Astrocyte of the cerebellum (primary cell): ENCODE results near the gene INTS4.
"Not testable (repeated sequence)": the region's sequence is repeated elsewhere in the genome, so short reads cannot be mapped to it uniquely, and the experiment has no call there.

Experiments used
- DNase-seq: peaks from one replicate; pipeline ENCODE4 v3.0.0-alpha.2; 2011; ENCODE audit warnings: low read depth
- H3K4me3 ChIP-seq: 2 replicates; pipeline ENCODE4 v1.5.1; 2011; ENCODE audit warnings: mild to moderate bottlenecking, low read depth, low read length, moderate library complexity
- in situ Hi-C: cut with HindIII; loops from 2 replicates; pipeline ENCODE4 v1.10.0; 2017; ENCODE audit warnings: low sequenced_read_pairs
- TF ChIP-seq, protein P1 (sequence below): IDR thresholded peaks from 2 replicates; pipeline ENCODE4 v1.5.1; 2012; ENCODE audit warnings: low read length, low read depth, moderate library complexity, mild to moderate bottlenecking; ENCODE audit errors: missing control alignments

The INTS4 gene

GRCh38 chr11:78022397-78023396 lies 28.2 kb upstream of the INTS4 start, which contains the start of gene KCTD14:
Gene KCTD14, minus strand, starts transcription at chr11:78023276. Its CDS starts 27 bp downstream, at chr11:78023249.
- no peak for DNase-seq
- H3K4me3 ChIP-seq, result peak within 1 kb of the TSS; percentile 42
- TF ChIP-seq, protein P1, sequence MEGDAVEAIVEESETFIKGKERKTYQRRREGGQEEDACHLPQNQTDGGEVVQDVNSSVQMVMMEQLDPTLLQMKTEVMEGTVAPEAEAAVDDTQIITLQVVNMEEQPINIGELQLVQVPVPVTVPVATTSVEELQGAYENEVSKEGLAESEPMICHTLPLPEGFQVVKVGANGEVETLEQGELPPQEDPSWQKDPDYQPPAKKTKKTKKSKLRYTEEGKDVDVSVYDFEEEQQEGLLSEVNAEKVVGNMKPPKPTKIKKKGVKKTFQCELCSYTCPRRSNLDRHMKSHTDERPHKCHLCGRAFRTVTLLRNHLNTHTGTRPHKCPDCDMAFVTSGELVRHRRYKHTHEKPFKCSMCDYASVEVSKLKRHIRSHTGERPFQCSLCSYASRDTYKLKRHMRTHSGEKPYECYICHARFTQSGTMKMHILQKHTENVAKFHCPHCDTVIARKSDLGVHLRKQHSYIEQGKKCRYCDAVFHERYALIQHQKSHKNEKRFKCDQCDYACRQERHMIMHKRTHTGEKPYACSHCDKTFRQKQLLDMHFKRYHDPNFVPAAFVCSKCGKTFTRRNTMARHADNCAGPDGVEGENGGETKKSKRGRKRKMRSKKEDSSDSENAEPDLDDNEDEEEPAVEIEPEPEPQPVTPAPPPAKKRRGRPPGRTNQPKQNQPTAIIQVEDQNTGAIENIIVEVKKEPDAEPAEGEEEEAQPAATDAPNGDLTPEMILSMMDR, result no peak
- in situ Hi-C loops, result no loop called here

DNA sequence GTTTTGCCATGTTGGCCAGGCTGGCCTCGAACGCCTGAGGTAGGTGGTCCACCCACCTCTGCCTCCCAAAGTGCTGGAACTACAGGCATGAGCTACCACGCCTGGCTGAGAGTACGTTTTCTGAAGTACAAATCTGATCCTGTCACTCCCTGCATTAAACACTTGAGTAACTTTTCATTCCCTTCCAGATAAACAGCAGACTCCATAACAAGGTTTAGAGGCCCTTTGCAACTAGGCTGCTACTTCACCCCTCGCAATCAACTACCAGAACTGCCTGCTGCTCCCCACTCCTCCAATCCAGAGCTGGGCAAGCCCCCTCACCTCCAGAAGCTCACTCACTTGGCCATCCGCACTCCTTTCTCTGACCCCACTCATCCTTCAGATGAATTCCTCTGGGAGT lies 27.1 kb upstream of the INTS4 start:
- TF ChIP-seq, protein P1, result no peak
- in situ Hi-C loops, result no loop called here
- no peak for DNase-seq
- H3K4me3 ChIP-seq, result no peak overlapping the region

DNA sequence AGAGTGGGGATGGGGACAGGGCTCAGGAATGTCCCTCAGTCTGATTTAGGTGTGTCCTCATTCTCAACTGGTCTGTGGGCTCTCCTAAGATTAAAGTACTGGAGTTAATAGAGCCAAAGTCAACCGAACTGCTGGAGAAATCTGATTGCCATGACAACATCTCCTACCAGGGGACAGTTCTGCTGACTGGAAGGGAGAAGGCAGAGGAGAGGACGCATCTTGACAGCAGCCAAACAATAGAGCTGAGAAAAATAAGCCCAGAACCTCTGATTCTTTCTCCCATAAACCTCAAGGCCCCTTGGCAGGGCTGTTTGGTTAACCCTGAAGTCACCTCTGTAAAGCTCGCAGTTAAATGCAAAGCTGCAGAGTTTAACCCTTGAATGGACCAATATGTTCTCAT lies 25.8 kb upstream of the INTS4 start:
- TF ChIP-seq, protein P1, result no peak
- in situ Hi-C loops, result no loop called here
- no peak for DNase-seq
- no peak overlapping the region for H3K4me3 ChIP-seq

GRCh38 chr11:78019808-78020207 lies 25.3 kb upstream of the INTS4 start:
- no peak for DNase-seq
- TF ChIP-seq, protein P1, result no peak
- H3K4me3 ChIP-seq, result no peak overlapping the region
- in situ Hi-C loops, result no loop called here

GRCh38 chr11:78015878-78016277 lies 21.4 kb upstream of the INTS4 start:
- H3K4me3 ChIP-seq, result no peak overlapping the region
- no peak for DNase-seq
- in situ Hi-C loops, result no loop called here
- TF ChIP-seq, protein P1, result no peak

DNA sequence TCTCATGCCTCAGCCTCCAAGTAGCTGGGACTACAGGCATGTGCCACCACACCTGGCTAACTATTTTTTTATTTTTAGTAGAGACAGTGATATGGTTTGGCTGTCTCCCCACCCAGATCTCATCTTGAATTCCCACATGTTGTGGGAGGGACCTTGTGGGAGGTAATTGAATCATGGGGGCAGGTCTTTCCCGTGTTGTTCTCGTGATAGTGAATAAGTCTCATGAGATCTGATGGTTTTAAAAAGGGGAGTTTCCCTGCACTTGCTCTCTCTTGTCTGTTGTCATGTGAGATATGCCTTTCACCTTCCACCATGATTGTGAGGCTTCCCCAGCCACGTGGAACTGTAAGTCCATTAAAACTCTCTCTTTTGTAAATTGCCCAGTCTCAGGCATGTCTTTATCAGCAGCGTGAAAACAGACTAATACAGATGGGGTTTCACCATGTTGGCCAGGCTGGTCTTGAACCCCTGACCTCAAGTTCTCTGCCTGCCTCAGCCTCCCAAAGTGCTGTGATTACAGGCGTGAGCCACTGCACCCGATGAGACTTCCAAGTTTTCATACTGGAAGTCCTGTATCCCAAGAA lies 20.6 kb upstream of the INTS4 start:
- DNase-seq, in situ Hi-C loops, H3K4me3 ChIP-seq: not testable (repeated sequence)

GRCh38 chr11:78011301-78011700 lies 16.8 kb upstream of the INTS4 start:
- TF ChIP-seq, protein P1, result no peak
- no peak for DNase-seq
- H3K4me3 ChIP-seq, result no peak overlapping the region
- in situ Hi-C loops, result no loop called here
